ENCODE data around the gene ZFY. TPM values are rescaled to one million over a fixed set of nuclear protein-coding genes. Genes with fewer than 3 reads are reported as not detected.
"Not testable (repeated sequence)": the region's sequence is repeated elsewhere in the genome, so short reads cannot be mapped to it uniquely, and the experiment has no call there.

ZFY gene
- total and polyA plus RNA-seq, 7 experiments from 2014 or later = 20.2 to 34.5 (median 22.6) TPM; not detected in 2

- CTCF ChIA-PET; ATAC-seq; H3K4me3 Mint-ChIP-seq; intact Hi-C loops (cut with micrococcal nuclease); DNase-seq; H3K27me3 ChIP-seq (ENCODE audit: control insufficient read depth in 2 of 2, insufficient read depth in 2 of 2, low read length in 2 of 2); H3K36me3 Mint-ChIP-seq; POLR2A ChIA-PET; H3K9me3 Mint-ChIP-seq; H3K27ac Mint-ChIP-seq; H3K27ac ChIP-seq (ENCODE audit: low read depth, low read length); H3K9me3 ChIP-seq (ENCODE audit: control insufficient read depth in 2 of 3, low read length in 3 of 3); H3K36me3 ChIP-seq (ENCODE audit: control insufficient read depth in 2 of 3, insufficient read depth in 3 of 3, low read length in 3 of 3); H3K27me3 Mint-ChIP-seq; H3K4me3 ChIP-seq (ENCODE audit: low read length): not testable (repeated sequence)
- peaks cover 4 to 10% of the 10 kb centered on the region in 2 donors for H3K4me1 ChIP-seq (ENCODE audit: control insufficient read depth in 2 of 2, insufficient read depth in 2 of 2, low read length in 2 of 2)
- peaks cover 0 to 24% (median 7%) of the 10 kb centered on the region in 7 donors for H3K4me1 Mint-ChIP-seq
Observed at GRCh38 chrY:2997369-2997768, 62.2 kb downstream of the ZFY start.

DNA sequence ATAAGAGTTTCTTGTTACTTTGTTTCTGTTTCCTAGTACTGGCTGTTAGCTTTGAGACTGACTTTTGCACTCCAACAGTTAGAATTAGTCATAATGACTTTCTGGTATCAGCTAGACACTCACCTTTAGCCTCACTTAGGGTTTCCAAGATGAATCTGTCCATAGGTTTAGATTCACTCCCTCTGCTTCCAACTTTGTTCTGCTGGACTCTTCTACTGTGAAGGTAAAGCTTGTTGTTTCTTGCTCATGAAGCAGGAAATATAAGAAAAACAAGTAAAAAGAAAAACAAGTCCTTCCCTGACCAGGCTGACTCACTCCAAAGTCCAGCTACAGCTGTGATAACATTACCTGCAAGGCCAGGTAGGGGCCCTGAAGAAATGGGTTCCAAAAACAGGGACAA, 67.0 kb downstream of the ZFY start:
- Mint-ChIP-seq H3K4me3 (peak overlapping the region in 5 of 10 donors; percentile 90 to 98 (median 93)), H3K4me1 (peaks cover 0 to 64% (median 23%) of the 10 kb centered on the region in 7 donors), H3K9me3 (no peaks in the 10 kb centered on the region), H3K36me3 (peaks cover 0 to 13% (median 0%) of the 10 kb centered on the region in 5 donors), H3K27ac (peak overlapping the region in 5 of 9 donors; percentile 94 to 98 (median 97)), H3K27me3 (no peaks in the 10 kb centered on the region)
- no peak overlapping the region for H3K4me3 ChIP-seq (ENCODE audit: low read length)
- POLR2A ChIA-PET = interaction anchor here (2.9 kb wide), 1 partner anchor 65 kb away, joined by 10 read pairs; no protein-coding TSS in a partner anchor
- H3K36me3 ChIP-seq (ENCODE audit: control insufficient read depth in 2 of 3, insufficient read depth in 3 of 3, low read length in 3 of 3) = no peaks in the 10 kb centered on the region
- H3K27me3 ChIP-seq (ENCODE audit: control insufficient read depth in 2 of 2, insufficient read depth in 2 of 2, low read length in 2 of 2) = no peaks in the 10 kb centered on the region
- no peaks in the 10 kb centered on the region for H3K9me3 ChIP-seq (ENCODE audit: control insufficient read depth in 2 of 3, low read length in 3 of 3)
- H3K4me1 ChIP-seq (ENCODE audit: control insufficient read depth in 2 of 2, insufficient read depth in 2 of 2, low read length in 2 of 2) = peaks cover 13 to 29% of the 10 kb centered on the region in 2 donors
- intact Hi-C loops (cut with micrococcal nuclease) = loop anchor here (2.0 to 5.0 kb wide), 3 partner anchors 15 to 160 kb away; partner anchors contain the start of gene RPS4Y1 (in 1 of the 2)
- DNase-seq (no peak), ATAC-seq (no peak)
- peak overlapping the region; percentile 76 for H3K27ac ChIP-seq (ENCODE audit: low read depth, low read length)
- CTCF ChIA-PET = no interaction called here

DNA sequence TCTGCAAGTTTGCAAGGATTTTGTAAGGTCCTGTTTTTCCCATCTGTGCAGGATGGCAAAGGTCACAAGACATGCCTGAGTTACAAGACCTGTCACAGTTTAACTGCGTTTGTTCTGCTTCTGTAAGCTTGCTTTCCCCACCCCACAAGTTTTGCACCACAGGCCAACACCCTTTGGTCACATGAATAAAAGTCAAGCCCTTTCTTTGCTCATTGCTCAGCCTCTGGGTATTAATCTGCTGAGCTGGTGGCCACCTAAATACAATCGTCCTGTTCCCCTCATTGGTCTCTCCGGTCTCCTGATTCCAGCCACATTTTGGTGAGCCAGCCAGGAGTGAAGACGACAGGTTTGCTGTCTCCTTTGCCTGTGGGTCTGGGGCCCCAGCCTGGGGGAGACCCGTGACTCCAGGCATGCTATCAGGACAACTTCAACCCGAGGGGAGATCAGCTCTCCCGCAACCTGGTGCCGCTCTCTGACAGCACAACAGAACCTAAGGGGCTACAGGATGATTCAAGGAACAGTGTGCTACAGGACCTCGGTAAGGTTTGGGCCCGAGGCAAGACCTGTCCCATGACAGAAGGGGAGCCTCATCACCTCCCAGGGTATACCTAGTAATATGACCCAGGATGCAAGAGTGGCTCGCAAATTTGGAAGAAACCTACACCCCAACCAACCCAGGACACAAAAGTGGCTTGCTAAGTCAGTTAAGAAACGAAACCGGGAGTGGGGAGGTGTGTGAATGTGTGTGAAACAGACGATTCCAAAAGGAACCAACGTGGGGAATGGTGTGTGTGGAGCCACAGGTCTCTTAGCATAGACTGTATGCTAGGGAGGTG, 67.7 kb downstream of the ZFY start:
- H3K9me3 ChIP-seq (ENCODE audit: control insufficient read depth in 2 of 3, low read length in 3 of 3) = no peaks in the 10 kb centered on the region
- CTCF ChIA-PET = no interaction called here
- H3K36me3 ChIP-seq (ENCODE audit: control insufficient read depth in 2 of 3, insufficient read depth in 3 of 3, low read length in 3 of 3) = no peaks in the 10 kb centered on the region
- ATAC-seq (peak; percentile 62), DNase-seq (peak in 3 of 9 donors; percentile 2 to 22 (median 9))
- H3K27ac ChIP-seq (ENCODE audit: low read depth, low read length) = peak overlapping the region; percentile 76
- H3K9me3 Mint-ChIP-seq = no peaks in the 10 kb centered on the region
- H3K4me1 Mint-ChIP-seq = peaks cover 0 to 71% (median 23%) of the 10 kb centered on the region in 7 donors
- no peaks in the 10 kb centered on the region for H3K27me3 Mint-ChIP-seq
- peaks cover 21 to 29% of the 10 kb centered on the region in 2 donors for H3K4me1 ChIP-seq (ENCODE audit: control insufficient read depth in 2 of 2, insufficient read depth in 2 of 2, low read length in 2 of 2)
- peak overlapping the region in 5 of 10 donors; percentile 90 to 98 (median 93) for H3K4me3 Mint-ChIP-seq
- peaks cover 0 to 13% (median 0%) of the 10 kb centered on the region in 5 donors for H3K36me3 Mint-ChIP-seq
- POLR2A ChIA-PET = interaction anchor here (1.0 to 2.9 kb wide), 2 partner anchors 10 to 66 kb away, joined by 3 to 10 read pairs; no protein-coding TSS in a partner anchor
- intact Hi-C loops (cut with micrococcal nuclease) = loop anchor here (1.0 to 5.0 kb wide), 5 partner anchors 16 to 161 kb away; partner anchors contain the start of gene RPS4Y1 (in 1 of the 2)
- H3K27ac Mint-ChIP-seq = peak overlapping the region in 5 of 9 donors; percentile 94 to 98 (median 97)
- H3K4me3 ChIP-seq (ENCODE audit: low read length) = peak overlapping the region; percentile 68
- H3K27me3 ChIP-seq (ENCODE audit: control insufficient read depth in 2 of 2, insufficient read depth in 2 of 2, low read length in 2 of 2) = no peaks in the 10 kb centered on the region

- peak overlapping the region in 5 of 9 donors; percentile 94 to 98 (median 97) for H3K27ac Mint-ChIP-seq
- DNase-seq = peak in 1 of 9 donors; percentile 47
- intact Hi-C loops (cut with micrococcal nuclease) = loop anchor here (1.0 to 5.0 kb wide), 5 partner anchors 17 to 161 kb away; partner anchors contain the start of gene RPS4Y1 (in 1 of the 2)
Observed at GRCh38 chrY:3003516-3003830, 68.3 kb downstream of the ZFY start.

GRCh38 chrY:3003846-3004245, 68.7 kb downstream of the ZFY start:
- H3K9me3 ChIP-seq (ENCODE audit: control insufficient read depth in 2 of 3, low read length in 3 of 3) = no peaks in the 10 kb centered on the region
- DNase-seq (peak in 2 of 9 donors; percentile 51 to 66), ATAC-seq (peak; percentile 75)
- peak overlapping the region; percentile 76 for H3K27ac ChIP-seq (ENCODE audit: low read depth, low read length)
- Mint-ChIP-seq H3K9me3 (no peaks in the 10 kb centered on the region), H3K27me3 (no peaks in the 10 kb centered on the region), H3K36me3 (peaks cover 0 to 15% (median 0%) of the 10 kb centered on the region in 5 donors), H3K27ac (peak overlapping the region in 5 of 9 donors; percentile 94 to 98 (median 97)), H3K4me3 (peak overlapping the region in 5 of 10 donors; percentile 90 to 98 (median 93)), H3K4me1 (peaks cover 0 to 76% (median 23%) of the 10 kb centered on the region in 7 donors)
- intact Hi-C loops (cut with micrococcal nuclease) = loop anchor here (1.0 to 5.0 kb wide), 6 partner anchors 17 to 162 kb away; partner anchors contain the start of genes RPS4Y1 (in 1 of the 2) and ZFY (in 1 of the 2)
- H3K4me1 ChIP-seq (ENCODE audit: control insufficient read depth in 2 of 2, insufficient read depth in 2 of 2, low read length in 2 of 2) = peaks cover 22 to 29% of the 10 kb centered on the region in 2 donors
- peak overlapping the region; percentile 68 for H3K4me3 ChIP-seq (ENCODE audit: low read length)
- POLR2A ChIA-PET = interaction anchor here (0.7 to 0.8 kb wide), 2 partner anchors 67 to 70 kb away, joined by 3 read pairs; no protein-coding TSS in a partner anchor
- no peaks in the 10 kb centered on the region for H3K27me3 ChIP-seq (ENCODE audit: control insufficient read depth in 2 of 2, insufficient read depth in 2 of 2, low read length in 2 of 2)
- H3K36me3 ChIP-seq (ENCODE audit: control insufficient read depth in 2 of 3, insufficient read depth in 3 of 3, low read length in 3 of 3) = no peaks in the 10 kb centered on the region
- CTCF ChIA-PET = no interaction called here

More at GRCh38 chrY:3003516-3003830, 68.3 kb downstream of the ZFY start:
- H3K4me3 Mint-ChIP-seq = peak overlapping the region in 5 of 10 donors; percentile 90 to 98 (median 93)
- peaks cover 0 to 76% (median 23%) of the 10 kb centered on the region in 7 donors for H3K4me1 Mint-ChIP-seq
- Histone ChIP-seq H3K4me1 (ENCODE audit: control insufficient read depth in 2 of 2, insufficient read depth in 2 of 2, low read length in 2 of 2) (peaks cover 22 to 29% of the 10 kb centered on the region in 2 donors), H3K27me3 (ENCODE audit: control insufficient read depth in 2 of 2, insufficient read depth in 2 of 2, low read length in 2 of 2) (no peaks in the 10 kb centered on the region), H3K9me3 (ENCODE audit: control insufficient read depth in 2 of 3, low read length in 3 of 3) (no peaks in the 10 kb centered on the region), H3K27ac (ENCODE audit: low read depth, low read length) (peak overlapping the region; percentile 76), H3K36me3 (ENCODE audit: control insufficient read depth in 2 of 3, insufficient read depth in 3 of 3, low read length in 3 of 3) (no peaks in the 10 kb centered on the region), H3K4me3 (ENCODE audit: low read length) (peak overlapping the region; percentile 68)
- peak; percentile 61 for ATAC-seq
- ChIA-PET POLR2A (interaction anchor here (0.7 to 2.9 kb wide), 3 partner anchors 11 to 67 kb away, joined by 3 to 10 read pairs (median 3); no protein-coding TSS in a partner anchor), CTCF (no interaction called here)
- H3K9me3 Mint-ChIP-seq = no peaks in the 10 kb centered on the region
- H3K36me3 Mint-ChIP-seq = peaks cover 0 to 15% (median 0%) of the 10 kb centered on the region in 5 donors
- no peaks in the 10 kb centered on the region for H3K27me3 Mint-ChIP-seq

DNA sequence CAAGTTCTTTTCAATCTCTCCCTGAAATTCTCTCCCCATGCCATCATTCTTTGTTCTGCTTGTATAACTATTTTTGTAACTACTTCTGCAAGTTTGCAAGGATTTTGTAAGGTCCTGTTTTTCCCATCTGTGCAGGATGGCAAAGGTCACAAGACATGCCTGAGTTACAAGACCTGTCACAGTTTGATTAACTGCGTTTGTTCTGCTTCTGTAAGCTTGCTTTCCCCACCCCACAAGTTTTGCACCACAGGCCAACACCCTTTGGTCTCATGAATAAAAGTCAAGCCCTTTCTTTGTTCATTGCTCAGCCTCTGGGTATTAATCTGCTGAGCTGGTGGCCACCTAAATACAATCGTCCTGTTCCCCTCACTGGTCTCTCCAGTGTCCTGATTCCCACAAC, 70.8 kb downstream of the ZFY start:
- POLR2A ChIA-PET = not testable (repeated sequence)

More for the DNA sequence above, 70.8 kb downstream of the ZFY start:
- CTCF ChIA-PET; H3K4me3 ChIP-seq (ENCODE audit: low read length); H3K9me3 ChIP-seq (ENCODE audit: control insufficient read depth in 2 of 3, low read length in 3 of 3); H3K27ac ChIP-seq (ENCODE audit: low read depth, low read length); DNase-seq; H3K27me3 ChIP-seq (ENCODE audit: control insufficient read depth in 2 of 2, insufficient read depth in 2 of 2, low read length in 2 of 2); H3K36me3 ChIP-seq (ENCODE audit: control insufficient read depth in 2 of 3, insufficient read depth in 3 of 3, low read length in 3 of 3); H3K27me3 Mint-ChIP-seq; intact Hi-C loops (cut with micrococcal nuclease); ATAC-seq; H3K9me3 Mint-ChIP-seq: not testable (repeated sequence)
- Mint-ChIP-seq H3K4me3 (peak overlapping the region in 3 of 10 donors; percentile 90 to 98 (median 98)), H3K27ac (peak overlapping the region in 1 of 9 donors; percentile 52), H3K36me3 (peaks cover 0 to 12% (median 0%) of the 10 kb centered on the region in 5 donors), H3K4me1 (peaks cover 0 to 65% (median 20%) of the 10 kb centered on the region in 7 donors)
- H3K4me1 ChIP-seq (ENCODE audit: control insufficient read depth in 2 of 2, insufficient read depth in 2 of 2, low read length in 2 of 2) = peaks cover 22 to 25% of the 10 kb centered on the region in 2 donors
